Liver (tissue), 2 donors: Measurements from ENCODE around the gene CDC42BPG.

Experiments used
- TF ChIP-seq, protein P1 (sequence below): IDR thresholded peaks from 2 replicates; pipeline ENCODE4 v1.6.1; 2016; ENCODE audit warnings: antibody characterized with exemption
- TF ChIP-seq, protein P2 (sequence below): fragments of 150-350 bp; IDR thresholded peaks from 2 replicates; pipeline ENCODE4 v1.5.1; 2017; ENCODE audit warnings: improper control_type of control experiment, low read depth, low read length; ENCODE audit not compliant: missing input control
- donor health status: healthy.

GRCh38 chr11:64837887-64838351 lies 6.5 kb downstream of the CDC42BPG start:
- TF ChIP-seq, protein P1, sequence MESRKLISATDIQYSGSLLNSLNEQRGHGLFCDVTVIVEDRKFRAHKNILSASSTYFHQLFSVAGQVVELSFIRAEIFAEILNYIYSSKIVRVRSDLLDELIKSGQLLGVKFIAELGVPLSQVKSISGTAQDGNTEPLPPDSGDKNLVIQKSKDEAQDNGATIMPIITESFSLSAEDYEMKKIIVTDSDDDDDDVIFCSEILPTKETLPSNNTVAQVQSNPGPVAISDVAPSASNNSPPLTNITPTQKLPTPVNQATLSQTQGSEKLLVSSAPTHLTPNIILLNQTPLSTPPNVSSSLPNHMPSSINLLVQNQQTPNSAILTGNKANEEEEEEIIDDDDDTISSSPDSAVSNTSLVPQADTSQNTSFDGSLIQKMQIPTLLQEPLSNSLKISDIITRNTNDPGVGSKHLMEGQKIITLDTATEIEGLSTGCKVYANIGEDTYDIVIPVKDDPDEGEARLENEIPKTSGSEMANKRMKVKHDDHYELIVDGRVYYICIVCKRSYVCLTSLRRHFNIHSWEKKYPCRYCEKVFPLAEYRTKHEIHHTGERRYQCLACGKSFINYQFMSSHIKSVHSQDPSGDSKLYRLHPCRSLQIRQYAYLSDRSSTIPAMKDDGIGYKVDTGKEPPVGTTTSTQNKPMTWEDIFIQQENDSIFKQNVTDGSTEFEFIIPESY = no peak
- TF ChIP-seq, protein P2, sequence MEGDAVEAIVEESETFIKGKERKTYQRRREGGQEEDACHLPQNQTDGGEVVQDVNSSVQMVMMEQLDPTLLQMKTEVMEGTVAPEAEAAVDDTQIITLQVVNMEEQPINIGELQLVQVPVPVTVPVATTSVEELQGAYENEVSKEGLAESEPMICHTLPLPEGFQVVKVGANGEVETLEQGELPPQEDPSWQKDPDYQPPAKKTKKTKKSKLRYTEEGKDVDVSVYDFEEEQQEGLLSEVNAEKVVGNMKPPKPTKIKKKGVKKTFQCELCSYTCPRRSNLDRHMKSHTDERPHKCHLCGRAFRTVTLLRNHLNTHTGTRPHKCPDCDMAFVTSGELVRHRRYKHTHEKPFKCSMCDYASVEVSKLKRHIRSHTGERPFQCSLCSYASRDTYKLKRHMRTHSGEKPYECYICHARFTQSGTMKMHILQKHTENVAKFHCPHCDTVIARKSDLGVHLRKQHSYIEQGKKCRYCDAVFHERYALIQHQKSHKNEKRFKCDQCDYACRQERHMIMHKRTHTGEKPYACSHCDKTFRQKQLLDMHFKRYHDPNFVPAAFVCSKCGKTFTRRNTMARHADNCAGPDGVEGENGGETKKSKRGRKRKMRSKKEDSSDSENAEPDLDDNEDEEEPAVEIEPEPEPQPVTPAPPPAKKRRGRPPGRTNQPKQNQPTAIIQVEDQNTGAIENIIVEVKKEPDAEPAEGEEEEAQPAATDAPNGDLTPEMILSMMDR = no peak
